Measurements from ENCODE around the gene EEF2K.
"Not testable (repeated sequence)": the region's sequence is repeated elsewhere in the genome, so short reads cannot be mapped to it uniquely, and the experiment has no call there.

EEF2K gene

DNA sequence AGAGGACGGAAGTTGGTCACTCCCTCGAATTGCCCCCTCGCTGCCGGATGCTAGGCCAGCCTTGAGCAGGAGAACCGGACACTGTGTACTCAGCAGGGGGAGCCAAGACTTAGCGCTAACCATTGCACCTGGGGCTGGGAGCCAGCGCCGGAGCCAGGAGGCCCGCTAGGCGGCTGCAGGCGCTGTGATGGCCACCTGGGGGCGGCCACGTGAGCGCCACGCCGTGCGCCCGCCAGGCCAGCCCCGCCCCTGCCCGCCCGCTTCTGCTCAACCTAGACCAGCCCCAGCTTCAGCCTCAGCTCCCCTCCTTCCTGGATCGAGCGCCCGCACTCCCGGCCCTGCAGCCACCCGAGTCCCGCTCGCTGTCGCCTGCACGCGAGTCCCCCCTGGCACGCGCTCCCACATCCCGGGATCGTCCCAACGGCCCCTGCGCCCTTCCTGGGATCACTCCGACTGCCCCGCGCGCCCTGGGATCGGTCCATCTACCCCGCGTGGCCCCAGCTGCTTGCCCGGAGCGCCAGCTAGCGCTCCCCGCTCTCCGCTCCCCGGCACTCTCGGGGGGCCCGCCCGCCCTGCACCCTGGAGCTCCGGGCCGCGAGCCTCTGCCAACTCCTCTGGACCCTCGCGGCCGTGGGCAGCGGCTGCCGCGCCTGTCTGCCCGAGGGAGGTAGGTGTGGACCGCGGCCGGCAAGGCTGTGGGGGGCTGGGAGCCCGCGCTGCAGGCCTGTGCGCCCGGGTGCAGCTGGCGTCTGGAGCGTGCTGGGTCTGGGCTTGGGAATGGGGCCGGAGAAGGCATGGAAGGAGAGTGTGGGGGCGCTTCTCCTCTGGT, at the start of gene EEF2K:
EEF2K (plus strand) TSS at position 266 of the 829 bp plus-strand sequence. CDS start 19,452 bp downstream, outside the sequence.
- DNase-seq (ENCODE audit: low spot score) = peak; percentile 96
- FAIRE-seq = peak; percentile 44

DNA sequence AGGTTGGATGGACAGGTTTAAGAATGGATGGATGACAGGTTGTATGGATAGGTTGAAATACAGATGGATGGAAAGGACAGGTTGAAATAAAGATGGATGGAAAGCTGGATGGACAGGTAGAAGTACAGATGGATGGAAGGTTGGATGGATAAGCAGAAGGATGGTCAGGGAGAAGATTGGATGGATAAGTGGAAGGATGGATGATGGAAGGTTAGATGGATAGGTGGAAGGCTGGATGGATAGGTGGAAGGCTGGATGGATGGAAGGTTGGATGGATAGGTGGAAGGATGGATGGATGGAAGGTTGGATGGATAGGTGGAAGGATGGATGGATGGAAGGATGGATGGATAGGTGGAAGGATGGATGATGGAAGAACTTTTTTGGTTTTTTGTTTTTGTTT, 44.7 kb upstream of the EEF2K start:
- DNase-seq (ENCODE audit: low spot score) (no peak), FAIRE-seq (no peak)

DNA sequence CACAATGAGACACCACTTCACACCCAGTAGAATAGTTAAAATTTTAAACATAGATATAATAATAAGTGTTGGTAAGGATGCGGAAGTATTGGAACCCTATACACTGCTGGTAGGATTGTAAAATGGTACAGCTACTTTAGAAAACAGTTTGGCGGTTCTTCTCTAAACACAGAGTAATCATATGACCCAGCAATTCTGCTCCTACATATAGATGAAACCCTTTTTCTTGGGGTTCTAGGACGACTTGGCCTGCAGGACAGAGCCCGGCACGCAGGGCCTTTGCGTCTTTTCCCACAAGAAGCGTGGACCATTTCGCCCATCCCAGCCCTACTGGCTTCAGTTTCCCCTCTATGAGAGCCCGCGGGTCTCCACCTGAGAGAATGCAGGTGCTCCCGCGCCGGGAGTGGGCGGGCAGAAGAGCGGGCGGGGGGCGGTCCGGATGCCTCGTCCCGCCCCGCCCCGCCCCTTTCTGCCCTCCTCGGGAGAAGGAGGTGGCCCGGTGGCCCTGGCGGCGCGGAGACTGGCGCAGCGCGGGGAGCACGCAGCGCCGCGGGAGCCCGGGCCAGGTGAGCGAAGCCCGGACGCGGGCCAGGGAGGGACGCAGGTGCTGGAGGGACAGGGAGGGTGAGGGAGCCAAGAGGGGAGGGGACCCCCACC, 44.0 kb upstream of the EEF2K start, which contains the start of gene SDR42E2:
SDR42E2 (plus strand) TSS at position 508 of the 657 bp plus-strand sequence. CDS start 3,077 bp downstream, outside the sequence.
- FAIRE-seq (no peak), DNase-seq (ENCODE audit: low spot score) (no peak)

DNA sequence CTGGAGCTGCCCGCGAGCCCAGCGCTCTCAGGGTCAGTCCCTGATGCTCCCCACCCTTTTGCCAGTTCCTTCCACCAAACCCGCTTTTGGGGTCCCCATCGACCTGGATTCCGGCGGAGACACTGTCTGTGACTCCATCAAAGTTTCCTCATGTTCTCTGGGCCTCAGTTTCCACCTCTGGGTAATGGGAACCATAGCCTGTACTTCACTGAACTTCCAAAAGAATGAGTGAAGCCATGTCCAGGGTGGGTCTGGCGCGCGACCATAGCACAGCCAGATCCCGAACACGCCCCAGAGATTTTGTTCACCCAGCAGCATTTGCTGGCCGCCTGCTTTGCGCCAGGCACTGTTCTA, 43.4 kb upstream of the EEF2K start:
- DNase-seq (ENCODE audit: low spot score) (no peak), FAIRE-seq (no peak)

DNA sequence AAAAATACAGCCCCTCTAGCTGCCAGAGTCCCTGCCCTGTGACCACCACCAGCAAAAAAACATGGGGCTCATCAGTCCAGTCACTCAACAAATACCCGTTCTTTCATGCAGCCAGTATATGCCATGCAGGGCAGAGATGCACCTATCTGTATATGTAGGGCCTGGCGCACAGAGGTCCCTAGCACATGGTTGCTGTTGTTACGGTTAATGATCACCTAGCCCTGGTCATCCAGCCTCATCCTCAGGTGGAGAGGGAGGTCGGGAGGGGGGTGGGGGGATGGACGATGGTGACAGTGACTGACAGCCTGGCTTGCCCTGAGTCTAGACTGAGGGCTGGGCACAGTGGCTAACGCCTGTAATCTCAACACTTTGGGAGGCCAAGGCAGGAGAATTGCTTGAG, 42.3 kb upstream of the EEF2K start:
- FAIRE-seq = no peak
- DNase-seq (ENCODE audit: low spot score) = no peak

DNA sequence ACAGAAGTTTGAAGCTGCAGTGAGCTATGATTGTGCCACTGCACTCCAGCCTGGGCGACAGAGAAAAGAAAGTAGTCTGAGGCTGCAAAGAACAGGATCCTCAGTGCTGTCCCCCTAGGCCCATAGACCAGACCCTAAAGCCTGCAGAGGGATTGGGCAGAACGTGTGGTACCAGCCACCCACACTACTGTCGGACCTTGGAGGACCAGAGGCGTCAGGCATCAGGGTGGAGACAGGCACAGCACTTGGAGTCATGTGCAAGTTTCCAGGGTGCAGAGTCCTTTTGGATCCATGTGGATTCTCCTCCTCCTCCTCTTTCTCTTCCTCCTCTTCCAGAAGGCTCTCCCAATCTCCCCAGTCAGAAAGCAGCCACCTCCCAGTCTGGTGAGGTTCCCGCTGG, 41.6 kb upstream of the EEF2K start:
- DNase-seq (ENCODE audit: low spot score) (no peak), FAIRE-seq (no peak)

DNA sequence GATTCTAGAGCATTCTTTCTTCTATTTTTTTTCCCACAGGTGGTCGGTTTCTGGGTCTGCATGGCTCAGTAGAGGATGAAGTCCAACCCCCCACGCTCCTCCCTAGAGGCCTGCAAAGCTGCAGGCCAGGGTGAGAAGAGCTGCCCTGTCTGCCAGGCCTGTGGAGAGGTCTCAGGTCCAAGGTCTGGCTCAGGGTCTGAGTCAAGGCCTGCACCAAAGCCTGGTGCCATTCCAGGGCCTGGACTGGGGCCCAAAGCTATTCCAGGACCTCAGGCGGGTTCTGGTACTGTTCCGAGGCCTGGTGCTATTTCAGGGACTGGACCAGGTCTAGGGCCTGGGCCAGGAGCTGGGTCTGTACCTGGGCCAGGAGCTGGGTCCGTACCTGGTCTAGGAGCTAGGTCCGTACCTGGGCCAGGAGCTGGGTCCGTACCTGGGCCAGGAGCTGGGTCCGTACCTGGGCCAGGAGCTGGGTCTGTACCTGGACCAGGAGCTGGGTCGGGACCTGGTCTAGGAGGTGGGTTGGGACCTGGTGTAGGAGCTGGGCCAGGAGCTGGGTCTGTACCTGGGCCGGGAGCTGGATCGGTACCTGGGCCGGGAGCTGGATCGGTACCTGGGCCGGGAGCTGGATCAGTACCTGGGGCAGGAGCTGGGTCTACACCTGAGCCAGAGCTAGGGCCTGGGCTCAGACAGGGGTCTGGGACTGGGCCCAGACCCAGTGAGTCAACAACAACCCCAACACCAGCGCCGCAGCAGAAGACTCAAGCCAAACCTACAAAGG, 40.4 kb upstream of the EEF2K start:
- DNase-seq (ENCODE audit: low spot score) = no peak
- FAIRE-seq = no peak

DNA sequence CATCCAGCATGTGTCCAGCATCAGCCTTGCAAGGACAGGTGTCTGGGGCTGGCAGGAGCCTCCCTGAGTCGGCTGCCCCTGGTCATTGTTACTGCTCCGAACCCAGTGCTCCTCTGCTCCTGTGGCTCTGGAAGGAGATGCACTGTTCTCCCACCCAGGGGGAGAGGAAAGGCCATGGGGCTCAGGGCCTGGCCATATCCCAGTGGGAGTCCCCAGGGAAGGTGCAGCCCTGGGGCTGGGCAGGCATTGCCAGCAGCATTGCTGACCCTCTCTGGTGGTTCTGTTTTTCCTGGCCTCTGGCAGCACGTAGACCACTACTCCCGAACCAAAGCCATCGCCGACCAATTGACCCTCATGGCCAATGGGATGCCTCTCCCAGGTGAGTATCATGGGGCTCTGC, 34.1 kb upstream of the EEF2K start:
- DNase-seq (ENCODE audit: low spot score) (no peak), FAIRE-seq (no peak)

DNA sequence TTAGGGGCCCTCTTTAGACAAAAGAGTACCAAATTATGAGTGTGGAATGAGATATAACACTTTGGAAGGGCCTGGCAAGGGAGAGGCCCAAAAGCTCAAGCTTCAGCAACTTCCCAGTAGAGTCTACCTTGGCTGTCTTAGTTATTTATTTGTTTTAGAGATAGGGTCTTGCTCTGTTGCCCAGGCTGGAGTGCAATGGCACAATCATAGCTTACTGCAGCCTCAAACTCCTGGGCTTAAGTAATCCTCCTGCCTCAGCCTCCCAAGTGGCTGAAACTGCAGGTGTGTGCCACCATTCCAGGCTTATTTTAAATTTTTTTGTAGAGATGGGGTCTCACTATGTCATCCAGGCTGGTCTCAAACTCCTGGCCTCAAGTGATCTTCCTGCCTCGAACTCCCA, 33.4 kb upstream of the EEF2K start:
- not testable (repeated sequence) for FAIRE-seq; DNase-seq (ENCODE audit: low spot score)

DNA sequence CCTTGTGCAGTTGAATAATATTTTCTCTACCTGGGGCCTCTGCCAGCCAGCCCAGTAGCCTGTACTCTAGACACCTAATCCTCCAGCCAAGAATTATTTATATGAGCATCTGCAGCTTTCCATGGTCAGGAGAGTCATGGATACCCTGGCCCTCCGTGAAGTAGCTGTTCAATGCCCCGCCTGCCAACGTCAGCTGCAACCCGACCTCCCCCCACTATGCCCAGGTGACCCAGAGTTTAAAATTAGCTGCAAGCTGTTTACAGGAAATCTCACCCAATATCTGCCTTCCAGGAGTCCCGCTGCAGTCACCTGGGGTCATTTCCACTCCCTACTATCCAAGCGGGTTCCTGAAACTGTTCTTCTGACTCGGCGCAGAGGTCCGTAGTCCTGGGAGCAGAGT, 31.4 kb upstream of the EEF2K start:
- no peak for DNase-seq (ENCODE audit: low spot score)
- no peak for FAIRE-seq

DNA sequence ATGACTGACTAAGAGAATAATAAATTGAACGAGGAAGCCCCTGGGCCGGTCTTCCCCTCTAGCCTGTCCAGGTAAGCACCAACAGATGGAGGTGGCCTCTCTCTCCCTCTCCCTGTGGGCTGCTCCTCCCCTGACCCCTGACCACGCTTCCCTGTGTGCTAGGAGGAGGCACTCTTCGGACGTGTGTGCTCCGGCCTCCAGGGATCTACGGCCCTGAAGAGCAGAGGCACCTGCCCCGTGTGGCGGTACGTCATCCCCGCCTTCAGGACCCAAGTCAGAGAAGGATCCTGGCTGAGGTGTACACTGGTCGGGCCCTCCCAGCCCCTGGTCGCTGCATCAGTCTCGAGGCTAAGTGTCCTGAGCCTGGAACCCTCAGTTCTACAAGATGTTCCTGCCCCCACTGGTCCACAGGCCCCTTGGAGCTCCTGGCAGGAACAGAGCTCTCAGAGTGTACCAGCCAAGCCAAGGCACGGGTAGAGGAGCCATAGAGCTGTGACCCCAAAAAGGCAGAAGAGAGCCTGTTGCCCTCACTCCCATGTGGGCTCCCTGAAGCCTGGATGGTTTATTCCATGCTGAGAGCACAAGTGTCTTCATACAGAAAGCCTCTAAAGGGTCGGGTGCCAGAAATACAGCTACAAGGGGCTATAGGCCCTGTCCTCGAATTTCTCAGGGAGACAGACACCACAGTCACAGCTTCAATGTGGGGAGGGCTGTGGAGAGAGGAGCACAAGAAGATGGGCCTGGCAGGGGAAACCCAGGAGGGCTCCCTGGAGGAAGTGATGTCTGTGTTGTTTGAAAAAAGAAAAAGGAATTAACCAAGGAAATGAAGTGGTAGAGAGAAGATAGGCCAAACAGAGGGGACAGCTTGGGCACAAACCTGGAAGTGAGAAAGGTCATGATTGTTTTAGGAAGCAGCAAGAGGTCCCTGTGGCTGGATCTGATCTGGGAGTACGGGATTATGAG, 27.8 kb upstream of the EEF2K start:
- FAIRE-seq = no peak
- DNase-seq (ENCODE audit: low spot score) = no peak

DNA sequence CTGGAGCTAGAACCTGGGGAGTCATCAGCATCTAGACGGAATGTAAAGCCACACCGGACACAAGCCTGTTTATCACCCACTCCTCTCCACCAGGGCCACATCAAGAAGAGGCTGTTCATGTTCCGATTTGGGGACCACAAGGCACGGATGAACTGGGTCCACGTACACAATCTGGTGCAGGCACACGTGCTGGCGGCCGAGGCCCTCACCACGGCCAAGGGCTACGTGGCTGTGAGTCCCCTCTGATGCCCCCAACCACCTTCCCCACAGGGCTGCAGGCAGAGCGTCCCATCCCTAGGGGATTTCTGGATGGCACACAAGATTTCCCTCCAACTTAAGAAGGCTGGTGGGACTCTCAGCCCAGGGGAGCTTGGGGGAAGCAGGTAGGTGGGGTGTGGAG, 24.7 kb upstream of the EEF2K start:
- DNase-seq (ENCODE audit: low spot score) (no peak), FAIRE-seq (no peak)

DNA sequence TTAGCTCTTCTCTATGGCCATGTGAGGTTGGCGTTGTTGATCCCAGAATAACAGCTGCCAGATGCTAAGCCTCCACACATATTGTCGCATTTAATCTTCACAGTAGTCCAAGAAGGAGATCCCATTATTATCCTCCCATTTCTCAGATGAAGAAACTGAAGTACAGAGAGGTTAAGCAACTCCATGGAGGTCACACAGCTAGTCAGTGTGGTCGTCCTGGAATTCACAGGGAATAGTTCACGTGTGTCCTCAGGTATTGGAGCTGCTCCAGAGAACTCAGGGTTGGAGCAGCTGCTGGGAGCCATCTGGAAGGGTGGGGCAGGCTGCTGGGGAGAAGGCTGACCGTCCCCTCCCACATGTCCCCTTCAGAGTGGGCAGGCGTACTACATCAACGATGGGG, 24.2 kb upstream of the EEF2K start:
- FAIRE-seq (no peak), DNase-seq (ENCODE audit: low spot score) (no peak)

DNA sequence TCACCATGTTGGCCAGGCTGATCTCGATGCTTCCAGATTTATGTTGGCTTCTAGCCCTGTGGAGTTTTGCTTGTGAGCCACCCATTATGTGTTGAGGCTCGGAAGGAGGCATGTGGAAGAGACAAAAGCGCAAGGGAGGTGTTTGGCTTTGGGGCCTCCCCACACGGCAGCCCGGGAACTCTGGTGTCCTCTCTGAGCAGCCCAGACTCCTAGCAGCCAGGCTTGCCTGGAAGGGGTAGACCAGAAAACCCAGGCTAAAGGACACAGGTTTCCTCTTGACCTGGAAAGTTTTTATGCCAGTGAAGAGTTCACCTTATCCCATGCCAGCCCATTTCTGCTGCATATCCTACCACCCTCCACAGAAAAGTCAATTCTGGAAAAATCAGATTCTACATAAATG, 22.7 kb upstream of the EEF2K start:
- FAIRE-seq = no peak
- DNase-seq (ENCODE audit: low spot score) = no peak

DNA sequence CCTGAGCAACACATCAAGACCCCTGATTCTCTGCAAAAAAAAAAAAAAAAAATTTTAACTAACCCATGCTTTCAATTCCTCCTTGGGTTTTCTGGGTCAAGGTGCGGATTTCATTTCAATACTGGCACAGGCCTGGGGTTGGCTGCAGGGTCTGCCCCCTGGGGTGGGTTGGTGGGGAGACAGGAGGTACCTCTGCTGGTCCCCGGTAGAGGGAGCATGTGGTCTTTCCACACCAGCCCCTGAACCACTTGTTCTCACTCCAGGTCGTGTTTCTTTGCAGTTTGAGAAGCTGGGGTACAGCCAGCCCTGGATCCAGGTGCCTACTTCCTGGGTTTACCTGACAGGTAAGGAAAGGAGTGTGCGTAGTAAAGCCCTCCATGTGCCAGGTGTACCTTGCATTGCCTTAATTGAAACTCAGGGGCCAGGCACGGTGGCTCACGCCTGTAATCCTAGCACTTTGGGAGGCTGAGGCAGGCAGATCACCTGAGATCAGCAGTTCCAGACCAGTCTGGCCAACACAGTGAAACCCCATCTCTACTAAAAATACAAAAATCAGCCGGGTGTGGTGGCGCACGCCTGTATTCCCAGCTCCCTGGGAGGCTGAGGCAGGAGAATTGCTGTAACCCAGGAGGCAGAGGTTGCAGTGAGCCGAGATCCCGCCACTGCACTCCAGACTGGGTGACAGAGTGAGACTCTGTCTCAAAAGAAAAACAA, 22.0 kb upstream of the EEF2K start:
- no peak for DNase-seq (ENCODE audit: low spot score)

DNA sequence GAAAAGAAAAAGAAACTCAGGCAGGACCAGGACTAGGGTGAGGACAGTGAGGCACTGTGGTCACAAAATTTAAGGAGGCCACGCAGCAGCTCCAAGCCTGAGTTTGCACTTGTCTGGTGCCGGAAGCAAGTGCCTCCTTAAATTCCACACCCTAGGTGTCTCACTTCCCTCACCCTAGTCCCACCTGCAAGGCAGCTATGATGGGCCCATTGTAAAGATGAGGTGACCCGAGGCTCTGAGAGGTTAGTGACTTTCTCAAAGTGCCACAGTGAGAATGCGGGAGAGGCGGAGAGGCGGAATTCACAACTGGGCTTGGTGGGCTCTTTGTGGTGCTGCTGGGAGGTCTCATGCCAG, 21.5 kb upstream of the EEF2K start:
- no peak for DNase-seq (ENCODE audit: low spot score)
- no peak for FAIRE-seq

More for the DNA sequence above, 22.0 kb upstream of the EEF2K start:
- FAIRE-seq = no peak

DNA sequence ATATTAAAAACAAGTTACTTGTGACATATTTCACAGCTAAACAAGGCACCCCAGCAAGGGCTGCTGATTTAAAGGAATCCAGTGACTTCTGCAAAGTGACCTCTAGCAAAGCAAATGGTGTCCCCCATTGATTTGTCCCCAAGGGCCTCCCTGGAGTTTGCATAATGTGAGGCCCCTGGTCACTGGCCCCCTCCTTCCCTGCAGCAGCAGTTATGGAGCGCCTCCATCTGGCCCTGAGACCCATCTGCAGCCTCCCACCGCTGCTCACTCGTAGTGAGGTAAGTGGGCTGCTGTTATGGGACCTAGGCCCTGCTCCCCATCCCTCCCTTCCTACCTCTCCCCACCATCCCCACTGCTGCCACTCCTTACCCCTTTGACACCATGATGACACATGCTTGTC, 19.6 kb upstream of the EEF2K start:
- DNase-seq (ENCODE audit: low spot score) (no peak), FAIRE-seq (no peak)

DNA sequence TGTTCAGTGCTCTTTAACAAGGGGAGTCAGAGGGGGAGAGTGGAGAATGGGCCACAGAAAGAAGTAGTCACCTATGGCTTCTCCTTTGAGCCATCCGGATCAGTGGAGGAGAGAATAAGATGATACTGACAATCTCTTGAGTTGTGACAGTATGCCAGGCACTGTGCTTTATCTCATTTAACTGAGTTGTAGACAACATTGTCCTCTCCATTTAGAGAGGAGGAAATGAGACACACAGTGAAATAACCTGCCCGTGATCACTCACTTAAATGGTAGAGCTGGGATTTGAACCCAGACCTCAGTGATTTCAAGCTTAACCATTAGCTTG, 17.8 kb upstream of the EEF2K start:
- DNase-seq (ENCODE audit: low spot score) = no peak
- no peak for FAIRE-seq

DNA sequence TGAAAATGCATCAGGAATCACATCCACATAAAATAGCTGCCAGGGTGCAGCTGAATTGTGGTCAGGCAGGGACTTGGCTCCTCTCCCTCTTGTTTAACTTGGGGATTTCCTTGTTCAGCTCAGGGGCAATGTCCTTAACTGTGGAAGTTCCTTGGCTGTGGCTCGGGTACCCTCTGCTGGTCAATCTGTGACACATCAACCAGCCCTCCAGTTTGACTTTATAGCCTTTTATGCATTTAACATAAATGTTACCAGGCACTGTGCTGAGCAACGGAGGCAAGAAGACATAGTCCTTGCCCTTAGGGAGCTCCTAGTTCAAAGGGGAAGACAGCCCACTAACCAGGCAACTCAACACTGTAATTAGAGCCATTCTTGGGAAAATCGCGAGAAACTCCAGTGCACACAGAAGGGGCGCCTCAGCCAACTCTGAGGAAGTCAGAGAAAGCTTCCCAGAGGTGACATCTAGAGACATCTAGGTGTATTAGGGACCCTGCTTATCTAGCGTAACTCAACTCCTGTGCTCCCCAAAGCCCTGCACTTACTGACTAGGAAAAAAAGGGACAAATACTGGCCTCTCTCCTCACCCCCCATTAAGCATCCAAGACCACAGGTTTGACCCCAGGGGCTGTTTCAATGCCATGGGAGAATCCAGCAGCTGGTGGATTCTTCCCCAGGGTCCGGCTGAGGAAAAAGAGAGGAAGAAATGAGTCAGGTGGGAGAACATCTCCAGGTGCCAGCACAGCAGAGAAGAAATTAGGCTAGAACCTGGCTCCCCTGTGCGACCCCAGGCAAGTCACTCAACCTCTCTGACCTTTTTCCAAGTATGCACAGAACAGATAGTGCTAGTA, 17.3 kb upstream of the EEF2K start:
- DNase-seq (ENCODE audit: low spot score) (peak; percentile 88), FAIRE-seq (peak; percentile 88)

Measured in RCC 7860 (cell line).